Neural cell (in vitro differentiated cells): ENCODE results near the gene CD300C.

Source experiments
- EP300 ChIP-seq: fragments of 450-650 bp; conservative IDR thresholded peaks from 2 replicates; pipeline ENCODE4 v1.6.1; 2014; ENCODE audit warnings: antibody characterized with exemption, mild to moderate bottlenecking, moderate library complexity; ENCODE audit not compliant: poor library complexity, severe bottlenecking
- EZH2 ChIP-seq: fragments of 200-600, 300-800 bp; shearing (Covaris generic), sonication (generic); IDR thresholded peaks from 2 replicates; pipeline ENCODE4 v1.6.1; 2014; ENCODE audit warnings: antibody characterized with exemption, low read length, borderline replicate concordance, mild to moderate bottlenecking; ENCODE audit not compliant: insufficient read depth, poor library complexity, severe bottlenecking
- POLR2AphosphoS5 ChIP-seq: IDR thresholded peaks from 2 replicates; pipeline ENCODE4 v1.6.1; 2012
- RAD21 ChIP-seq: fragments of 450-650 bp; conservative IDR thresholded peaks from 2 replicates; pipeline ENCODE4 v1.6.1; 2014; ENCODE audit warnings: antibody characterized with exemption, mild to moderate bottlenecking, moderate library complexity
- SMC3 ChIP-seq: fragments of 450-650 bp; conservative IDR thresholded peaks from 2 replicates; pipeline ENCODE4 v1.6.1; 2014; ENCODE audit warnings: antibody characterized with exemption, mild to moderate bottlenecking, moderate library complexity; ENCODE audit not compliant: poor library complexity
- TAF1 ChIP-seq: IDR thresholded peaks from 2 replicates; pipeline ENCODE4 v1.6.1; 2012; ENCODE audit warnings: low read depth
- TF ChIP-seq, protein P1 (sequence below): fragments of 450-650 bp; IDR thresholded peaks from 2 replicates; pipeline ENCODE4 v1.5.1; 2014; ENCODE audit warnings: antibody characterized with exemption, mild to moderate bottlenecking, moderate library complexity; ENCODE audit not compliant: poor library complexity, severe bottlenecking

DNA sequence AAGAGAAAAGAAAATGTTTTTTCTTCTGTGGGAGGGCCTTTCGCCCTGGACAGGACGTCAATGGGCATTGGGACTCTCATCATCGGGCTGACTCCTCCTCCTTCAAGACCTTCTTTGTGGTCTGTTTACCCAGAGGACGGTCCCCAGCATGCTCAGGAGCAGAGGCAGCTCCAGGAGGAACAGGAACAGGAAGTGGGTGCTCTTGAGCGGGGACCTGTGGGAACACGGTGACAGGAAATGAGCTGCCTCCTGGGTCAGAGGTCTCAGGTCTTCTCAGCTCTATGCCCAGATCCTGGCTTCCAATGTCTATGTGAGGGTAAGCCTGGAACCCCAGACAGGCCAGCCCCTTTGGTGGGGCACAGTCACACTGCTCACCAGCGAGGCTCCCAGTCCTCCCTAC, 34.0 kb upstream of the CD300C start:
- TF ChIP-seq TAF1 (no peak), POLR2AphosphoS5 (no peak), EZH2 (no peak), RAD21 (no peak), SMC3 (no peak), EP300 (no peak)
- TF ChIP-seq, protein P1, sequence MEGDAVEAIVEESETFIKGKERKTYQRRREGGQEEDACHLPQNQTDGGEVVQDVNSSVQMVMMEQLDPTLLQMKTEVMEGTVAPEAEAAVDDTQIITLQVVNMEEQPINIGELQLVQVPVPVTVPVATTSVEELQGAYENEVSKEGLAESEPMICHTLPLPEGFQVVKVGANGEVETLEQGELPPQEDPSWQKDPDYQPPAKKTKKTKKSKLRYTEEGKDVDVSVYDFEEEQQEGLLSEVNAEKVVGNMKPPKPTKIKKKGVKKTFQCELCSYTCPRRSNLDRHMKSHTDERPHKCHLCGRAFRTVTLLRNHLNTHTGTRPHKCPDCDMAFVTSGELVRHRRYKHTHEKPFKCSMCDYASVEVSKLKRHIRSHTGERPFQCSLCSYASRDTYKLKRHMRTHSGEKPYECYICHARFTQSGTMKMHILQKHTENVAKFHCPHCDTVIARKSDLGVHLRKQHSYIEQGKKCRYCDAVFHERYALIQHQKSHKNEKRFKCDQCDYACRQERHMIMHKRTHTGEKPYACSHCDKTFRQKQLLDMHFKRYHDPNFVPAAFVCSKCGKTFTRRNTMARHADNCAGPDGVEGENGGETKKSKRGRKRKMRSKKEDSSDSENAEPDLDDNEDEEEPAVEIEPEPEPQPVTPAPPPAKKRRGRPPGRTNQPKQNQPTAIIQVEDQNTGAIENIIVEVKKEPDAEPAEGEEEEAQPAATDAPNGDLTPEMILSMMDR: no peak
